Left renal pelvis (tissue), 4 donors: ENCODE measurements around the gene LRRC1. TPM values are rescaled to one million over a fixed set of nuclear protein-coding genes. Genes with fewer than 3 reads are reported as not detected.

Experiments used
- DNase-seq, 4 donors: peaks; one replicate each; pipeline ENCODE4 v3.0.0-alpha.2; 2013; ENCODE audit warnings: low read depth in 4 of 4, low spot score in 3 of 4
- polyA plus RNA-seq, 4 donors: library from polyadenylated mRNA; unstranded; fragments of 120-200 nt; gene quantifications; one replicate each; pipeline ENCODE4 v1.2.1, GENCODE V29; 2013; ENCODE audit not compliant: insufficient read length in 4 of 4

The LRRC1 gene
- polyA plus RNA-seq, 4 donors, result 8.3 to 31.6 (median 29.9) TPM

DNA sequence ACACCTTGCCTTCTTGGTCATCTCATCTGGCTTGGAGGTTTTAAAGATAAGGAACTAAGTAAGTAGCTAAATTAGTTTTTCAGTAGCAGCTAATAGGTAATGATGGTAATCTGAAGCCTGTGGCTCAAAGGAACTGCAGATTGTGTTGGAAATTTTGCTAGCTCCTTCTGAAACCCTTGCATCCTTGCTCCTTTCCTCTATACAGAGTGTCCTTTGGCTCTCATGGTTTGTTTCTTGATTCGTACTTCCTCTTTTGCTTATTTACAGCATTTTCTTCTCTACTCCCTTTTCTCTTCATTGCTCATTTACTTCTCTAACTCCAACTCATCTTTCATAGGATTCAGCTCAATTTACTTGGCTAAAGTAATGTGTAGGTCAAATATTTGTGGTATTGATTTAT lies 19.0 kb downstream of the LRRC1 start:
- no peak for DNase-seq

DNA sequence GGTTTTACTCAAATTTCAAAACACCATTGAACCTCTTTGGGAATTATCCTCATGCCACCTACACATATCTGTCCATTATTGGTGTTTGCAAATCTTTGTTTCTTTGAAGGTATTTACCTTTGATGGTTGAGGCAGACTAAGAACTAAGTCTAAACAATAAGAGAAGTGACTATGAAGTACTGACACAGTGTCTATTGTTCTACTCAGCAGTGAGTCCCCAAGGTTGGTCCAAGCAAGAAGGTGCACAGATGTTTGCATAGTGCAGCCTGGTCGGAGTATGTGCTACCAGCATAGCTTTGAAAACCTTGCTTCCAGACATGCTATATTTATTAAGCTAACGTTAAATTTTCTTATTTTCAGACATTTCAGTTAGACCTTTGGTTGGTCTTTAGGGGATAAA lies 19.5 kb downstream of the LRRC1 start:
- no peak for DNase-seq

GRCh38 chr6:53815381-53816119 lies 20.7 kb downstream of the LRRC1 start:
- DNase-seq, result no peak

GRCh38 chr6:53818858-53819609 lies 24.2 kb downstream of the LRRC1 start:
- DNase-seq, result no peak

DNA sequence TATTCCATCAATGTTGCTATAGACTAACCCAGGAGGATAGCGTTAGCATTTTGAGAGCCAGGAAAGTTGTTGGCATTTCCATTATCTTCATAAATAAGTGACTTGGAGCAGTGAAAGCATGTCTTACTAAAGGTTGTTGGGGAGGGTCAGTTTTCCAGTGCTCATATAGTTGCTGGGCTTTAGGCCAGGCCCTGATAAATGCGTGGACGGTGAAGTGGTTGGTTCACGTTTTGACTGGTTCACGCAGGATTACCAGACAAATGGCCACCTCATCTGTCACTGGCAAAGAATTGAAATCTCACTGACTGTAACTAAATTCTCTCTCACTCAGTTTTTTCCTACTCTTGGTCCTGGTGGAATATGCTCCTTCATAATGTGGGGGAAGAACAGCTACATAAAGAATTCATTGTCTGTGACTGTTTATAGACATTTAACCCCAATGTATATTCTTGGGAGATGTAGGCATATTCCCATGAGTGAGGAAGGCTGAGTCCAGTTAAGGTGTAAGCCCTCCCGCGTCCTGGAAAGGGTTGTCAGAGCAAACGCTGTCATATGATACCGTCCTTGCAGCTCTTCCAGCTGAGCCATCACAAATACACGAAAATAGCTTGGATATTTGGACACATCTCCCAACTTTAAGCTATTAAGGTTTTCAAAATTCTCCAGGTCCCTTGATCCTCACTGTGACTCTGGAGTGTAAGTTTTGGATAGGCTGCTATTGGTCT lies 27.8 kb downstream of the LRRC1 start:
- DNase-seq, result no peak

- no peak for DNase-seq
Measured at GRCh38 chr6:53824714-53825113, 29.9 kb downstream of the LRRC1 start.

GRCh38 chr6:53825532-53826321 lies 30.9 kb downstream of the LRRC1 start:
- DNase-seq, result no peak

GRCh38 chr6:53827531-53827930 lies 32.7 kb downstream of the LRRC1 start:
- no peak for DNase-seq

DNA sequence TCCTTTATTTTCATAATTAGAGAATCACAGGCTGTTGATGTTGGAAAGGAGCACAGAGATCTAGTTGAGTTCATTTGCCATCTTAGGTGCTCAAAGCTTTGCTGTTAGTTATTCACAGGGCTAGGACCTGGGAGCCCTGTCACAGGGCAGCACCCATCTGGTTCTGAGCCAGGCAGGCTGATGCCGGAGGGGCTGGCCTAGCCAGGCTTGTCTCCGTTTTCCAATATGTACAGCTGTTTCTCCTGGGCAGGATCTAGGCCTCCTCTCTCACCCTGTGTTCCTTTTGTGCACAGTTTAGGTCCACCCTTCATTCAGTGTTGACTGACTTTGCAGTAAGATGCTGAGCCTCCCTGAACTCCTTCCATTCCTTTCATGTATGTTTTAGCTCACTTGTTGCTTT lies 33.4 kb downstream of the LRRC1 start:
- DNase-seq, result no peak

DNA sequence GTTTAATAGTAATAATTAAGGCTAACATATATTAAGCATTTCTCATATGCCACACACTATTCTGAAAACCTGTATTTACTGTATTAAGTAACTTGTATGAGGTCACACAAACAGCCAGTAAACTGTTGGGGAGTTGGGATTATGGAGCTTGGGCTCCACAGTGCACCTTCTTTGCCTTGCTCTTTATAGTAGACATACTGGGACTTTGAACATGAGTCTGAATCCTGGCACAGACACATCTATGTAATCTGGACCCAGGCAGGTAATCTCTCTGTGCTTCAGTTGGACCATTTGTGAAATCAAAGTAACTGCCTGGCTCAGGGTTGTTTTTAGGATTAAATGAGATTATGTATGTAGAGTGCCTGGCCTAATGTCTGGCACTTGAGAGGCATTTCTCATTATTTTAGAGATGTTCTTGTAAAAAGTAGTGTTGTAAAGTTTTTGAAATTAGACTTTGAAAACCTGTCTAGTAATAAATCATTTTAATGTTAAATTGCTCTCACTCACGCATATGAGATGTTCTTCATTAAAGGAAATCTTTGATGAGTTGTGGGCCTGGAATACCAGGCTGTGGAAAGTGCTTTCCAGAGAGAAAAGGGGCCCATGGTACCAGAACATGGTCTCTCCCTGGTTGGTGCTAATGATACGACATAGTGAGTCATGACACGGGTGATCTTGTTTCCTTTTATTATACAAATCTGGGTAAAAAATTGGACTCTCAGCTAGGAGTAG lies 34.3 kb downstream of the LRRC1 start:
- no peak for DNase-seq

- no peak for DNase-seq
Measured at GRCh38 chr6:53829698-53830221, 35.0 kb downstream of the LRRC1 start.

- DNase-seq, result no peak
Measured at GRCh38 chr6:53830366-53830765, 35.6 kb downstream of the LRRC1 start.

DNA sequence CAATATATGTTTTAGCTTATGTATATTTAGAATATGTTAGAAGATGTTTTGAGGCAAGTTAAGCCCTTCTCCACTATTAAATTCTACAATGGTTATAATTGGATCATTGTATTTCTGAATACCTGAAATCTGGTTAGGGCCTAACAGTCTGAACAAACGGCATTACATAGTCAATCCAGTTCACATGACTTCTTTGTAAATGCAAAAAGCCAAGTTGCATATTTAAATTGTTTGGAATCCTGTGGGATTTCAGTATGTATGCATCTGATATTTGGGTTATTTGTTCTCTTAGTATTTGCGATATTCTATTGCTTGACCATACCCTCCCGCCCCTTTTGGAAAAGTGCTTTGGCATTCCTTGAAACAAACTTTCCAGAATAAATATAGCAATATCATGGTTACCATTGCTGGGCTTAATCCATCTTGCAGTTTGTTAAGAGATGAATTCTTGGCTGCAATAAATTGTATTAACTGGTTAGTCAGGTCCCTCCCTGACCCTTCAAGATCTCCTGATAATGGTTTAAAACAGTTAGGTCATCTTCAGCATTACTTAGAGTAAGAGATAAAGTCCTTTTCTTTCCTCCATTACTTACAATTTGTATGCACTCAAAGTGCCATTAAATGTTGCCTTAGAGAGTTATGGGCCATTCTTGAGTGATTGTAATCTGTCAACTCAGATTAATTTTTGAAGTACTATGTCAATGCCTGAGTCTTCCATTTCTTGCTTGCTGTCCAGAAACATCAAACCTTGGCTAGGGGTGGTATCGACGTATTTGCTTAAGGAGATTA lies 36.5 kb downstream of the LRRC1 start:
- DNase-seq, result no peak

DNA sequence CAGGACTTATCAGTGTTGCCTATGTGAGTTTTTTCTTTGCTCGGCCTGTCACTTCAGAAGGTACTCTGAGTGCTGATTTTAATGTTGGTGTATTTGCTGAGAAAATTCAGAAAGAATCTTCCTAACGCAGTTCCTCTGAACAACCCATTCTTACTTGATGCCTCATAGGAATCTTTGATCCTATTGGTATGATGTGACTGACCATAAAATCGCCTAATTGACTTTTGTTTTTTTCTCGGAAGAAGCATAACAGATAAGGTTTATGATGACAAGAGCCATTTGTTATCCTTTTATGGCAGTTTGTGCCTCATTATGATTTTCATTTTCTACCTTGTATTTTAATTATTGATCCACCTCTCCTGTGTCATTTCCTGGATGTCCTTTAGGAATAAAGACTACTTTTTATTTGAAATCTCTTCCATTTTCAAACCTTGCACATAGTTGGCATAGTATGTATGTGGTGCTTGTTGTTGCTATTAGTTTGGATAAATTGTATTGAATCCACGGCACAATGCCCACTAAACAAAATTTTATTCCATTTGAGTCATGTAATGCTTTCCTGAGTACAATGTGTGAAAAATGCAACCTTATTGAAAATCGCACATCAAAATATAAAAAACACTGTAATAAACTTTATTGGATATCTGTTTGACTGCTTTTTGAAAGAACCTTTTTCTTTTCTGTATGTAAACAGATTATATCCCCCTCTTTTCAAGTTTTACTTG lies 37.3 kb downstream of the LRRC1 start:
- no peak for DNase-seq

DNA sequence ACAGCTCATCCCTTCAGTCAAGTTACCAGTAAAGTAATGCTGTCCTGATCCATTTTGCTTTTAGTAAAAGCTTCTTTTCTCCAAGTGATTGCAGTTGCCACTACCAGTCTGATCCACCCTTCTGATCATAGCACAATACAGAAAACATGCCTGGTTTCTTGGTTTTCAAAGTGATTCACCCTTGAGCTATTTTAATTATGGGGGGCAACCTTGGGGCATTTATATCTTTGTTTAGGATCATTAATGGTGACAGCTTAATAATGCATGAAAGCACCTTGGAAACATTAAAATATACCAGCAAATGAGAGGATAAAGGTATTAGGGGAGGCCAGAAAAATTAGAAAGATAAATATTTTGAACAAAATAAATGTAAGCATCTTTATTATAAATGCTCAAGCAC lies 38.4 kb downstream of the LRRC1 start:
- no peak for DNase-seq

DNA sequence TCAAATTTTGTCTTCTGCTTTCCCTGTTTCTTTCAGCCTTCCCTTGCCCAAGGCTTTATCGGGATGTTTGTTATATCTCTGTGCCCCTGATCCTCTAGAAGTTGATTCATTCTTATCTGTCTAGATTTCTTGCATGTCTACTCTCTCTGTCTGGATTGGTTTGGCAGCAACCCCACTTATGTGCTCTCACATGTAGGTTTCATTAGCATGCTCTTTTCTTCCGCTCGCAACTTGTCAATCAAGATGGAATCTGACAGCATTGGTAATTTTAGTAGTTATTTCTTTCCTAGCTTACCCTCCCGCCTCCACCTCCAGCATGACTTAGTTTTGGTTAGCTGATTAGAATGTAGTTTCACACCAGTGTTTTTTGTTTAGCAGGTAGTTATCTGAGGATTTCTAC lies 39.3 kb downstream of the LRRC1 start:
- no peak for DNase-seq

DNA sequence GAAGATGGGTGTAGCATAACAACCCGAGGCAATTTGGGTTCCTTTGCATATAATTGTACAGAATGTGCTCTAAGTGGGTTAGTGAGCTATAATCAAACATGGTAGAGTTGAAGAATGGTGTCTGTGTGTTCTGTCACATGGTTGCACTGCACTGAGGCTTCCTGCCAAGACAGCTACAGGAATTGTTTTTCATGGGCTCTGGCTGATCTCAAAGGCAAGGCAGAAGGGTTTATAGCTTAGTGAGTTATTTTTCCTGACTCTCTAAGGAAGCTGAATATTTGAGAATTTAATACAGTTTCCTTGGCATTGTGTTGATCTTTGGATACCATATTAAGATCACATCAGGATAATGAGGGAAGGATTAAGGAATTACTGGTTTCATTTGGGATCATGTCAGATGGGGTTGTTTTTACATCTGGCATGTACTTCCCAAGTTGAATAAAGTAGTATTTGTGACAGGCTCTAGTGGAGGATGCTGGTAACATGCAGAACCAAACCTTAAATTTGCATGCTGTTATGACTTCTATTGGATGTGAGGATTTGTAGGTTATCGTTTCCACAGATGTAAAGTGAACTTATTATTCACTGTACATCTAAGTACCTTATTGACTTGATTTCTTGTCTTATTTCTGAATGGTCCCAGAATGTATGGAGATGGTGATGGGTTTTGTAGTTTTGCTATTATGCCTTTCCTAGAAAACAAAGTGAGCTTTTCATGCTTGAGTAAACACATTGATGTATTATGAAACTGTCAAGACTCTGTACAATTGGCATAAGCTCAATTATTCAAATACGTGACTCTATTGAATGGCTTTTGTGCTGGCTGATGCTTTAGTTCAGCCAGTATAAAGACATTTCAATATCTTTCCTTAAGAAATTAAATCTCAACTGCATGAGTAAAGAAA lies 43.3 kb downstream of the LRRC1 start:
- no peak for DNase-seq
